Hepatocyte (in vitro differentiated cells): Measurements from ENCODE around the gene RGS11. TPM values are rescaled to one million over a fixed set of nuclear protein-coding genes. Genes with fewer than 3 reads are reported as not detected.

ENCODE experiments used
- DNase-seq: peaks from one replicate; pipeline ENCODE4 v3.0.0-alpha.2; 2016; ENCODE audit warnings: low spot score
- H2AFZ ChIP-seq: fragments of 200-600 bp; sonication (generic); 2 replicates; pipeline ENCODE4 v1.6.0; 2016; ENCODE audit warnings: antibody characterized with exemption, mild to moderate bottlenecking
- H3K27ac ChIP-seq: fragments of 200-600 bp; sonication (generic); 2 replicates; pipeline ENCODE4 v1.5.1; 2016; ENCODE audit warnings: mild to moderate bottlenecking
- H3K27me3 ChIP-seq: fragments of 200-600 bp; sonication (generic); 2 replicates; pipeline ENCODE4 v1.6.1; 2016
- H3K36me3 ChIP-seq: fragments of 200-600 bp; sonication (generic); replicated peaks from 2 replicates; pipeline ENCODE4 v1.5.1; 2016; ENCODE audit warnings: low read depth; ENCODE audit not compliant: insufficient read depth
- H3K4me1 ChIP-seq: fragments of 200-600 bp; sonication (generic); 2 replicates; pipeline ENCODE4 v1.5.1; 2016; ENCODE audit warnings: mild to moderate bottlenecking, moderate library complexity; ENCODE audit not compliant: insufficient read depth
- H3K4me2 ChIP-seq: fragments of 200-600 bp; sonication (generic); 2 replicates; pipeline ENCODE4 v1.6.0; 2016
- H3K4me3 ChIP-seq: fragments of 200-600 bp; sonication (generic); 2 replicates; pipeline ENCODE4 v1.5.1; 2016; ENCODE audit warnings: mild to moderate bottlenecking
- H3K79me2 ChIP-seq: fragments of 200-600 bp; sonication (generic); 2 replicates; pipeline ENCODE4 v1.6.0; 2017; ENCODE audit warnings: mild to moderate bottlenecking
- H3K9me2 ChIP-seq: fragments of 200-600 bp; sonication (generic); replicated peaks from 2 replicates; pipeline ENCODE4 v1.6.0; 2017; ENCODE audit warnings: mild to moderate bottlenecking; ENCODE audit not compliant: insufficient read depth
- H3K9me3 ChIP-seq: fragments of 200-600 bp; sonication (generic); 2 replicates; pipeline ENCODE4 v1.5.1; 2016; ENCODE audit warnings: low read depth, mild to moderate bottlenecking
- H4K20me1 ChIP-seq: fragments of 200-600 bp; sonication (generic); 2 replicates; pipeline ENCODE4 v1.6.0; 2016; ENCODE audit warnings: mild to moderate bottlenecking; ENCODE audit not compliant: insufficient read depth, poor library complexity, severe bottlenecking
- CTCF ChIP-seq: fragments of 200-600 bp; sonication (generic); IDR thresholded peaks from 2 replicates; pipeline ENCODE4 v1.5.1; 2016; ENCODE audit warnings: antibody characterized with exemption, mild to moderate bottlenecking; ENCODE audit not compliant: poor library complexity
- EZH2 ChIP-seq: fragments of 200-600 bp; sonication (generic); IDR thresholded peaks from 2 replicates; pipeline ENCODE4 v1.6.1; 2016; ENCODE audit warnings: antibody characterized with exemption, mild to moderate bottlenecking, borderline replicate concordance
- EZH2phosphoT487 ChIP-seq: fragments of 200-600 bp; sonication (generic); IDR thresholded peaks from one replicate; pipeline ENCODE4 v1.6.1; 2018; ENCODE audit warnings: antibody characterized with exemption, mild to moderate bottlenecking, low read depth, moderate library complexity; ENCODE audit not compliant: unreplicated experiment, severe bottlenecking
- WGBS: methylation state at CpG from one replicate; pipeline ENCODE4 v1.1.6; 2016; ENCODE audit warnings: low lambda C conversion rate; ENCODE audit errors: missing lambda C conversion rate; 5-methylcytosine and 5-hydroxymethylcytosine counted together
- polyA plus RNA-seq: library from polyadenylated mRNA; unstranded; fragments of >200 nt; fragmentation: Nextera tagmentation; extraction: Ambion mirVana; gene quantifications from 2 replicates; pipeline ENCODE4 v1.2.1, GENCODE V29; 2016
- total RNA-seq: library from RNA; depleted of rRNA; stranded (reverse); fragments of >200 nt; gene quantifications from 2 replicates; pipeline ENCODE4 v1.2.3, GENCODE V29; 2014

The RGS11 gene
- total and polyA plus RNA-seq, 2 experiments from 2014 or later = 0.57 to 0.93 TPM

DNA sequence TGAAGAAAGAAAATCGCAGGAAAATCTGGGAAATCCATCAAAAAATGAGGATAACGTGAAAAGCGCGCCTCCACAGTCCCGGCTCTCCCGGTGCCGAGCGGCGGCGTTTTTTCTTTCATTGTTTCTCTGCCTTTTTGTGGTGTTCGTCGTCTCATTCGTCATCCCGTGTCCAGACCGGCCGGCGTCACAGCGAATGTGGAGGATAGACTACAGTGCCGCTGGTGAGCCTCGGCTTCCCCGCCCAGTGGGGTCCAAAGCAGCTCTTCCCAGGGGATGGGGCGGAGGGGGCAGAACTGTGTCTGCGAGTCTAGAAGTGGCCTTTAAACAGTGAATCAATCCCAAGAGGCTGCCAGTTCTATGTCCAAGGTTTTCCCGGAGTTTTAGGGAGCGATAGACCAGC lies 21.3 kb downstream of the RGS11 start:
- over 99% methylated on average over 24 of the region's 25 CpGs for WGBS
- H3K4me3 ChIP-seq = no peak overlapping the region
- no peak overlapping the region for H3K27ac ChIP-seq
- H3K4me2 ChIP-seq = no peak overlapping the region
- no peak overlapping the region for H2AFZ ChIP-seq
- no peak for DNase-seq
- no peaks in the 10 kb centered on the region for H3K27me3 ChIP-seq
- peaks cover 15% of the 10 kb centered on the region for H3K4me1 ChIP-seq
- no peaks in the 10 kb centered on the region for H3K9me2 ChIP-seq
- no peaks in the 10 kb centered on the region for H3K36me3 ChIP-seq
- peaks cover 8% of the 10 kb centered on the region for H3K79me2 ChIP-seq
- H3K9me3 ChIP-seq = no peaks in the 10 kb centered on the region
- no peaks in the 10 kb centered on the region for H4K20me1 ChIP-seq
- TF ChIP-seq CTCF (no peak), EZH2 (no peak), EZH2phosphoT487 (no peak)

- no peak overlapping the region for H2AFZ ChIP-seq
- no peak for DNase-seq
- H3K79me2 ChIP-seq = peaks cover 13% of the 10 kb centered on the region
- H3K4me2 ChIP-seq = no peak overlapping the region
- H3K4me3 ChIP-seq = no peak overlapping the region
- H3K4me1 ChIP-seq = peaks cover 15% of the 10 kb centered on the region
- no peaks in the 10 kb centered on the region for H3K9me2 ChIP-seq
- no peaks in the 10 kb centered on the region for H3K9me3 ChIP-seq
- no peaks in the 10 kb centered on the region for H3K36me3 ChIP-seq
- no peaks in the 10 kb centered on the region for H3K27me3 ChIP-seq
- no peaks in the 10 kb centered on the region for H4K20me1 ChIP-seq
- WGBS = 96% methylated on average over 6 of the region's 6 CpGs
- H3K27ac ChIP-seq = no peak overlapping the region
- TF ChIP-seq CTCF (no peak), EZH2phosphoT487 (no peak), EZH2 (no peak)
These were observed 21.9 kb downstream of the RGS11 start for GRCh38 chr16:253833-254232.

GRCh38 chr16:252366-253337 lies 23.1 kb downstream of the RGS11 start:
- peaks cover 15% of the 10 kb centered on the region for H3K4me1 ChIP-seq
- WGBS = 51% methylated on average over 30 of the region's 30 CpGs
- no peaks in the 10 kb centered on the region for H3K9me3 ChIP-seq
- no peak overlapping the region for H3K4me3 ChIP-seq
- H3K4me2 ChIP-seq = peak overlapping the region; percentile 52
- peaks cover 17% of the 10 kb centered on the region for H3K79me2 ChIP-seq
- no peak for TF ChIP-seq EZH2phosphoT487
- H3K9me2 ChIP-seq = no peaks in the 10 kb centered on the region
- peak; percentile 46 for DNase-seq
- H3K27ac ChIP-seq = peak overlapping the region; percentile 54
- no peak overlapping the region for H2AFZ ChIP-seq
- H3K27me3 ChIP-seq = no peaks in the 10 kb centered on the region
- no peaks in the 10 kb centered on the region for H3K36me3 ChIP-seq
- H4K20me1 ChIP-seq = no peaks in the 10 kb centered on the region

DNA sequence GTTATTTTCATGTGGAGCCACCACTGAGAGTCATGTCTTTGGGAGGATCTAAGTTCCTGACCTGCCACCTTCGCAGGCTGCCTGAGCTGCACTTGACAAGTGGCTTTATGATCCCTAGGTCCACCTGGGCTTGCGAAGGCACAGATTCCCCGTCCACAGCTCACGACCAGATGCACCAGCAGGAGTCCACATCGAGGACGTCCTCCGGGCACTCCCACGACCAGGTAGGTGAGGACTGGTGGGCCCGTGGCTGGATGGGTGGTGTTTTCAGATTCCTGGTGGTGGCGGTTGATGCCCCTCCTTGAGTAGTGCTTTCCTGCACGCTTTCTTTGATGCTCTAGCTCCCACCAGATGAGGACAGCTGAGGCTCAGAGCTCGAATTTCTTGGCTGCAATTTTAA lies 26.3 kb downstream of the RGS11 start:
- no peaks in the 10 kb centered on the region for H3K36me3 ChIP-seq
- no peaks in the 10 kb centered on the region for H4K20me1 ChIP-seq
- H3K27me3 ChIP-seq = no peaks in the 10 kb centered on the region
- no peak overlapping the region for H3K4me2 ChIP-seq
- 90% methylated on average over 12 of the region's 12 CpGs for WGBS
- H3K9me3 ChIP-seq = no peaks in the 10 kb centered on the region
- no peak for TF ChIP-seq EZH2phosphoT487
- no peak for TF ChIP-seq EZH2
- no peak for TF ChIP-seq CTCF
- H2AFZ ChIP-seq = no peak overlapping the region
- H3K27ac ChIP-seq = no peak overlapping the region
- H3K4me3 ChIP-seq = no peak overlapping the region
- peaks cover 42% of the 10 kb centered on the region for H3K79me2 ChIP-seq
- H3K9me2 ChIP-seq = no peaks in the 10 kb centered on the region
- H3K4me1 ChIP-seq = peaks cover 15% of the 10 kb centered on the region
- no peak for DNase-seq
